ENCODE measurements around the gene BRD9.

BRD9 gene

GRCh38 chr5:914612-915011, 22.0 kb upstream of the BRD9 start:
- no peak overlapping the region for H3K4me3 ChIP-seq (replicated peaks; ENCODE audit: low read depth, low read length)
- no peak for TF ChIP-seq CTCF (IDR thresholded peaks at IDR 0.05; ENCODE audit: low read length, missing control alignments)
- no peak for DNase-seq (ENCODE audit: low read depth)

- DNase-seq (ENCODE audit: low read depth), result no peak
- H3K4me3 ChIP-seq (replicated peaks; ENCODE audit: low read depth, low read length), result no peak overlapping the region
- TF ChIP-seq CTCF (IDR thresholded peaks at IDR 0.05; ENCODE audit: low read length, missing control alignments), result no peak
Measured at GRCh38 chr5:914174-914573, 21.6 kb upstream of the BRD9 start.

GRCh38 chr5:912280-913091, 19.9 kb upstream of the BRD9 start:
- peak; percentile 93 for DNase-seq (ENCODE audit: low read depth)
- TF ChIP-seq CTCF (IDR thresholded peaks at IDR 0.05; ENCODE audit: low read length, missing control alignments), result peak; percentile 21
- H3K4me3 ChIP-seq (replicated peaks; ENCODE audit: low read depth, low read length), result no peak overlapping the region

GRCh38 chr5:911601-912000, 19.0 kb upstream of the BRD9 start:
- DNase-seq (ENCODE audit: low read depth), result peak; percentile 68
- TF ChIP-seq CTCF (IDR thresholded peaks at IDR 0.05; ENCODE audit: low read length, missing control alignments), result no peak
- H3K4me3 ChIP-seq (replicated peaks; ENCODE audit: low read depth, low read length), result no peak overlapping the region

- no peak for TF ChIP-seq CTCF (IDR thresholded peaks at IDR 0.05; ENCODE audit: low read length, missing control alignments)
- DNase-seq (ENCODE audit: low read depth), result no peak
- H3K4me3 ChIP-seq (replicated peaks; ENCODE audit: low read depth, low read length), result no peak overlapping the region
Measured at GRCh38 chr5:910769-911160, 18.2 kb upstream of the BRD9 start.

GRCh38 chr5:909994-910768, 17.6 kb upstream of the BRD9 start:
- no peak for TF ChIP-seq CTCF (IDR thresholded peaks at IDR 0.05; ENCODE audit: low read length, missing control alignments)
- H3K4me3 ChIP-seq (replicated peaks; ENCODE audit: low read depth, low read length), result no peak overlapping the region
- DNase-seq (ENCODE audit: low read depth), result no peak

All from fibroblast of pulmonary artery (primary cell).